ENCODE measurements around the gene APLP2.

GRCh38 chr11:130175898-130176297, 106.2 kb downstream of the APLP2 start:
- TF ChIP-seq RAD21 (IDR thresholded peaks at IDR 0.05) (no peak), CTCF (IDR thresholded peaks at IDR 0.05; ENCODE audit: low read depth, low read length, missing input control) (no peak), ATF3 (IDR thresholded peaks at IDR 0.05) (no peak), GABPA (IDR thresholded peaks at IDR 0.05 in 1 of 2, conservative IDR thresholded peaks at IDR 0.05 in 1 of 2) (no peak), YY1 (IDR thresholded peaks at IDR 0.05) (no peak), TAF1 (conservative IDR thresholded peaks at IDR 0.05) (no peak)
- TF ChIP-seq, protein P1, sequence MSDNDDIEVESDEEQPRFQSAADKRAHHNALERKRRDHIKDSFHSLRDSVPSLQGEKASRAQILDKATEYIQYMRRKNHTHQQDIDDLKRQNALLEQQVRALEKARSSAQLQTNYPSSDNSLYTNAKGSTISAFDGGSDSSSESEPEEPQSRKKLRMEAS (IDR thresholded peaks at IDR 0.05): no peak
- TF ChIP-seq, protein P2, sequence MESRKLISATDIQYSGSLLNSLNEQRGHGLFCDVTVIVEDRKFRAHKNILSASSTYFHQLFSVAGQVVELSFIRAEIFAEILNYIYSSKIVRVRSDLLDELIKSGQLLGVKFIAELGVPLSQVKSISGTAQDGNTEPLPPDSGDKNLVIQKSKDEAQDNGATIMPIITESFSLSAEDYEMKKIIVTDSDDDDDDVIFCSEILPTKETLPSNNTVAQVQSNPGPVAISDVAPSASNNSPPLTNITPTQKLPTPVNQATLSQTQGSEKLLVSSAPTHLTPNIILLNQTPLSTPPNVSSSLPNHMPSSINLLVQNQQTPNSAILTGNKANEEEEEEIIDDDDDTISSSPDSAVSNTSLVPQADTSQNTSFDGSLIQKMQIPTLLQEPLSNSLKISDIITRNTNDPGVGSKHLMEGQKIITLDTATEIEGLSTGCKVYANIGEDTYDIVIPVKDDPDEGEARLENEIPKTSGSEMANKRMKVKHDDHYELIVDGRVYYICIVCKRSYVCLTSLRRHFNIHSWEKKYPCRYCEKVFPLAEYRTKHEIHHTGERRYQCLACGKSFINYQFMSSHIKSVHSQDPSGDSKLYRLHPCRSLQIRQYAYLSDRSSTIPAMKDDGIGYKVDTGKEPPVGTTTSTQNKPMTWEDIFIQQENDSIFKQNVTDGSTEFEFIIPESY (IDR thresholded peaks at IDR 0.05): no peak
- TF ChIP-seq, protein P3, sequence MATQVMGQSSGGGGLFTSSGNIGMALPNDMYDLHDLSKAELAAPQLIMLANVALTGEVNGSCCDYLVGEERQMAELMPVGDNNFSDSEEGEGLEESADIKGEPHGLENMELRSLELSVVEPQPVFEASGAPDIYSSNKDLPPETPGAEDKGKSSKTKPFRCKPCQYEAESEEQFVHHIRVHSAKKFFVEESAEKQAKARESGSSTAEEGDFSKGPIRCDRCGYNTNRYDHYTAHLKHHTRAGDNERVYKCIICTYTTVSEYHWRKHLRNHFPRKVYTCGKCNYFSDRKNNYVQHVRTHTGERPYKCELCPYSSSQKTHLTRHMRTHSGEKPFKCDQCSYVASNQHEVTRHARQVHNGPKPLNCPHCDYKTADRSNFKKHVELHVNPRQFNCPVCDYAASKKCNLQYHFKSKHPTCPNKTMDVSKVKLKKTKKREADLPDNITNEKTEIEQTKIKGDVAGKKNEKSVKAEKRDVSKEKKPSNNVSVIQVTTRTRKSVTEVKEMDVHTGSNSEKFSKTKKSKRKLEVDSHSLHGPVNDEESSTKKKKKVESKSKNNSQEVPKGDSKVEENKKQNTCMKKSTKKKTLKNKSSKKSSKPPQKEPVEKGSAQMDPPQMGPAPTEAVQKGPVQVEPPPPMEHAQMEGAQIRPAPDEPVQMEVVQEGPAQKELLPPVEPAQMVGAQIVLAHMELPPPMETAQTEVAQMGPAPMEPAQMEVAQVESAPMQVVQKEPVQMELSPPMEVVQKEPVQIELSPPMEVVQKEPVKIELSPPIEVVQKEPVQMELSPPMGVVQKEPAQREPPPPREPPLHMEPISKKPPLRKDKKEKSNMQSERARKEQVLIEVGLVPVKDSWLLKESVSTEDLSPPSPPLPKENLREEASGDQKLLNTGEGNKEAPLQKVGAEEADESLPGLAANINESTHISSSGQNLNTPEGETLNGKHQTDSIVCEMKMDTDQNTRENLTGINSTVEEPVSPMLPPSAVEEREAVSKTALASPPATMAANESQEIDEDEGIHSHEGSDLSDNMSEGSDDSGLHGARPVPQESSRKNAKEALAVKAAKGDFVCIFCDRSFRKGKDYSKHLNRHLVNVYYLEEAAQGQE (IDR thresholded peaks at IDR 0.05): no peak
